PC-9 (cell line): Measurements from ENCODE around the gene SCML2.

Source experiments
- EZH2 ChIP-seq: fragments of 200-600 bp; sonication (generic); IDR thresholded peaks from 2 replicates; pipeline ENCODE4 v1.8.0; 2017; ENCODE audit warnings: antibody characterized with exemption, low read depth
- TF ChIP-seq, protein P1 (sequence below): fragments of 200-600 bp; sonication (generic); conservative IDR thresholded peaks from 2 replicates; pipeline ENCODE4 v1.6.1; 2017; ENCODE audit warnings: mixed run types, antibody characterized with exemption, mild to moderate bottlenecking, moderate library complexity

DNA sequence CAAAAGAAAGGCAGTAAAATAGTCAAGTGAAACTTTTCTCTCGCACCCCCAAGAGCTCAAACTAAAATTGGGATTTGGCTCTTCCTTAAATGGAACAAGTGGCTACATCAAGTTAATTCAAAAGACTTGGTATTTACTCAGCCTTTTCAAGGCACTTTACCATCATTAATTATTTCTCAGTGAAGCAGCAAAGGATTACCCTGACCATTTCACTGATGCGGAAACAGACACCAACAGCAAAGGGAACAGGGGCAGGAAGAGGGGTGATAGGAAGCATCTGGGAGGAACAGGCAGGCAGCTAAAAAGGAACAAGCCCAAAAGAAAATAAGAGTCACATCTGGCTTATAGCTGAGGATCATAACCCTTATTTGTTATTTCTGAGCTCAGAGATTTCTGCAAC is 2.7 kb downstream of the SCML2 start:
- TF ChIP-seq, protein P1, sequence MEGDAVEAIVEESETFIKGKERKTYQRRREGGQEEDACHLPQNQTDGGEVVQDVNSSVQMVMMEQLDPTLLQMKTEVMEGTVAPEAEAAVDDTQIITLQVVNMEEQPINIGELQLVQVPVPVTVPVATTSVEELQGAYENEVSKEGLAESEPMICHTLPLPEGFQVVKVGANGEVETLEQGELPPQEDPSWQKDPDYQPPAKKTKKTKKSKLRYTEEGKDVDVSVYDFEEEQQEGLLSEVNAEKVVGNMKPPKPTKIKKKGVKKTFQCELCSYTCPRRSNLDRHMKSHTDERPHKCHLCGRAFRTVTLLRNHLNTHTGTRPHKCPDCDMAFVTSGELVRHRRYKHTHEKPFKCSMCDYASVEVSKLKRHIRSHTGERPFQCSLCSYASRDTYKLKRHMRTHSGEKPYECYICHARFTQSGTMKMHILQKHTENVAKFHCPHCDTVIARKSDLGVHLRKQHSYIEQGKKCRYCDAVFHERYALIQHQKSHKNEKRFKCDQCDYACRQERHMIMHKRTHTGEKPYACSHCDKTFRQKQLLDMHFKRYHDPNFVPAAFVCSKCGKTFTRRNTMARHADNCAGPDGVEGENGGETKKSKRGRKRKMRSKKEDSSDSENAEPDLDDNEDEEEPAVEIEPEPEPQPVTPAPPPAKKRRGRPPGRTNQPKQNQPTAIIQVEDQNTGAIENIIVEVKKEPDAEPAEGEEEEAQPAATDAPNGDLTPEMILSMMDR: no peak
- TF ChIP-seq EZH2: no peak
